Lower lobe of right lung (tissue), 2 donors: ENCODE measurements around the gene DPP9. TPM values are rescaled to one million over a fixed set of nuclear protein-coding genes. Genes with fewer than 3 reads are reported as not detected.

Source experiments
- ATAC-seq, 2 donors: fragments of 200-7000 bp; cut with Tn5 transposase; one replicate each; pipeline ENCODE4 v1.9.1; 2020 to 2022; ENCODE audit warnings: mild to moderate bottlenecking in 2 of 2, moderate library complexity in 2 of 2
- DNase-seq: peaks from one replicate; pipeline ENCODE4 v3.0.0-alpha.2; 2020
- H3K27ac ChIP-seq: fragments of 200-600 bp; one replicate; pipeline ENCODE4 v1.8.0; 2022
- H3K27me3 ChIP-seq: fragments of 200-600 bp; one replicate; pipeline ENCODE4 v1.8.0; 2022; ENCODE audit warnings: low read depth
- H3K36me3 ChIP-seq: fragments of 200-600 bp; one replicate; pipeline ENCODE4 v1.8.0; 2022; ENCODE audit warnings: mild to moderate bottlenecking
- H3K4me1 ChIP-seq: fragments of 200-600 bp; one replicate; pipeline ENCODE4 v1.8.0; 2022
- H3K4me3 ChIP-seq: fragments of 200-600 bp; one replicate; pipeline ENCODE4 v1.8.0; 2022; ENCODE audit warnings: mild to moderate bottlenecking
- H3K9me3 ChIP-seq: fragments of 200-600 bp; one replicate; pipeline ENCODE4 v1.8.0; 2022
- CTCF ChIP-seq: fragments of 200-600 bp; IDR thresholded peaks from one replicate; pipeline ENCODE4 v1.8.0; 2022; ENCODE audit warnings: antibody characterized with exemption, mild to moderate bottlenecking
- intact Hi-C: fragments of 100-400 bp; cut with DNase I; formaldehyde crosslinking; loops from one replicate; pipeline ENCODE4 v1.11.0; 2022
- total RNA-seq: library from RNA; stranded (reverse); fragmentation: NEBNext Ultra II Directional; extraction: Animal tissue kit (Norgen Biotek cat#: 25700); gene quantifications from one replicate; pipeline ENCODE4 v1.2.1, GENCODE V29; 2021
- donor health status: DM: no; HTN: yes; CAD: no; lungs with severe emphysema.

Gene DPP9
- total RNA-seq, 1 donor from 2014 or later = 79.6 TPM

- peaks cover 19% of the 10 kb centered on the region for H3K4me1 ChIP-seq
- H3K36me3 ChIP-seq = peaks cover 85% of the 10 kb centered on the region
- intact Hi-C loops = no loop called here
- no peak overlapping the region for H3K4me3 ChIP-seq
- H3K9me3 ChIP-seq = no peaks in the 10 kb centered on the region
- no peak for TF ChIP-seq CTCF
- no peak overlapping the region for H3K27ac ChIP-seq
- DNase-seq (no peak), ATAC-seq (no peak)
- no peaks in the 10 kb centered on the region for H3K27me3 ChIP-seq
These were observed 59.0 kb downstream of the DPP9 start for GRCh38 chr19:4664642-4665041.

GRCh38 chr19:4662812-4663211, 60.8 kb downstream of the DPP9 start:
- Histone ChIP-seq H3K4me3 (no peak overlapping the region), H3K27ac (no peak overlapping the region), H3K4me1 (peaks cover 2% of the 10 kb centered on the region), H3K27me3 (no peaks in the 10 kb centered on the region), H3K36me3 (peaks cover 92% of the 10 kb centered on the region), H3K9me3 (no peaks in the 10 kb centered on the region)
- DNase-seq (no peak), ATAC-seq (no peak)
- intact Hi-C loops = no loop called here
- TF ChIP-seq CTCF = no peak

- no peak for TF ChIP-seq CTCF
- intact Hi-C loops = no loop called here
- no peak for DNase-seq
- no peak overlapping the region for H3K4me3 ChIP-seq
- ATAC-seq = no peak
- H3K27me3 ChIP-seq = no peaks in the 10 kb centered on the region
- no peak overlapping the region for H3K27ac ChIP-seq
- H3K4me1 ChIP-seq = no peaks in the 10 kb centered on the region
- no peaks in the 10 kb centered on the region for H3K9me3 ChIP-seq
- peaks cover 92% of the 10 kb centered on the region for H3K36me3 ChIP-seq
These were observed 61.5 kb downstream of the DPP9 start for GRCh38 chr19:4662020-4662695.

GRCh38 chr19:4660993-4661392, 62.6 kb downstream of the DPP9 start:
- ATAC-seq (no peak), DNase-seq (no peak)
- Histone ChIP-seq H3K27me3 (no peaks in the 10 kb centered on the region), H3K27ac (no peak overlapping the region), H3K4me1 (no peaks in the 10 kb centered on the region), H3K4me3 (no peak overlapping the region), H3K36me3 (peaks cover 92% of the 10 kb centered on the region), H3K9me3 (no peaks in the 10 kb centered on the region)
- intact Hi-C loops = no loop called here
- TF ChIP-seq CTCF = no peak

GRCh38 chr19:4660181-4660791, 63.4 kb downstream of the DPP9 start:
- Histone ChIP-seq H3K36me3 (peaks cover 92% of the 10 kb centered on the region), H3K27me3 (no peaks in the 10 kb centered on the region), H3K4me1 (no peaks in the 10 kb centered on the region), H3K9me3 (no peaks in the 10 kb centered on the region), H3K27ac (no peak overlapping the region), H3K4me3 (no peak overlapping the region)
- DNase-seq (no peak), ATAC-seq (peak; percentile 31 to 42)
- intact Hi-C loops = no loop called here
- TF ChIP-seq CTCF = peak; percentile 27
